DMS53 (cell line): ENCODE data around the gene SF3B2.
A peak's percentile ranks its signal among the peaks of the same experiment; 100 is the strongest.

ENCODE experiments used
- DNase-seq: peaks from one replicate; lab custom pipeline; 2025; lab: John Stamatoyannopoulos, UW

The SF3B2 gene

GRCh38 chr11:66047541-66048365 is 4.4 kb upstream of the SF3B2 start:
- no peak for DNase-seq

GRCh38 chr11:66048547-66049323 is 3.4 kb upstream of the SF3B2 start, which contains the start of gene GAL3ST3:
Gene GAL3ST3 (minus strand): TSS chr11:66049161. CDS start chr11:66045415, 3,746 bp downstream.
- DNase-seq, result no peak

GRCh38 chr11:66050581-66051231 is 1.5 kb upstream of the SF3B2 start:
- DNase-seq, result peak; percentile 43

GRCh38 chr11:66051371-66051765 is 796 bp upstream of the SF3B2 start:
- DNase-seq, result peak; percentile 67

- no peak for DNase-seq
These were observed 459 bp downstream of the SF3B2 start for GRCh38 chr11:66052664-66052982.

- no peak for DNase-seq
These were observed 2.9 kb downstream of the SF3B2 start for GRCh38 chr11:66055021-66055420.

GRCh38 chr11:66056501-66056900 is 4.3 kb downstream of the SF3B2 start:
- DNase-seq, result no peak

- DNase-seq, result no peak
These were observed 8.0 kb downstream of the SF3B2 start for GRCh38 chr11:66059966-66060680.

GRCh38 chr11:66061268-66061667 is 9.1 kb downstream of the SF3B2 start:
- no peak for DNase-seq

GRCh38 chr11:66062408-66062807 is 10.2 kb downstream of the SF3B2 start:
- DNase-seq, result no peak

- DNase-seq, result no peak
These were observed 11.7 kb downstream of the SF3B2 start for GRCh38 chr11:66063900-66064299.

GRCh38 chr11:66064571-66064970 is 12.4 kb downstream of the SF3B2 start:
- DNase-seq, result no peak

GRCh38 chr11:66066751-66067150 is 14.6 kb downstream of the SF3B2 start:
- no peak for DNase-seq

- DNase-seq, result no peak
These were observed 15.5 kb downstream of the SF3B2 start for GRCh38 chr11:66067640-66068039.

- peak; percentile 85 for DNase-seq
These were observed 16.1 kb downstream of the SF3B2 start for GRCh38 chr11:66068154-66068821.

- peak; percentile 65 for DNase-seq
These were observed 17.0 kb downstream of the SF3B2 start for GRCh38 chr11:66068923-66069714.

GRCh38 chr11:66069715-66070603 is 17.8 kb downstream of the SF3B2 start, which contains the start of gene PACS1:
Gene PACS1 (plus strand): TSS chr11:66070272. CDS start chr11:66070487, 215 bp downstream.
- DNase-seq, result peak; percentile 90

GRCh38 chr11:66070604-66071380 is 18.6 kb downstream of the SF3B2 start:
- DNase-seq, result peak; percentile 65

GRCh38 chr11:66071381-66071801 is 19.2 kb downstream of the SF3B2 start:
- DNase-seq, result no peak
